Lower lobe of right lung (tissue), 2 donors: Measurements from ENCODE around the gene KAT5. TPM values are rescaled to one million over a fixed set of nuclear protein-coding genes. Genes with fewer than 3 reads are reported as not detected.
A peak's percentile ranks its signal among the peaks of the same experiment; 100 is the strongest.
"Not testable (repeated sequence)": the region's sequence is repeated elsewhere in the genome, so short reads cannot be mapped to it uniquely, and the experiment has no call there.

Source experiments
- ATAC-seq, 2 donors: fragments of 200-7000 bp; cut with Tn5 transposase; one replicate each; pipeline ENCODE4 v1.9.1; 2020 to 2022; ENCODE audit warnings: mild to moderate bottlenecking in 2 of 2, moderate library complexity in 2 of 2
- DNase-seq: peaks from one replicate; pipeline ENCODE4 v3.0.0-alpha.2; 2020
- H3K27ac ChIP-seq: fragments of 200-600 bp; one replicate; pipeline ENCODE4 v1.8.0; 2022
- H3K27me3 ChIP-seq: fragments of 200-600 bp; one replicate; pipeline ENCODE4 v1.8.0; 2022; ENCODE audit warnings: low read depth
- H3K36me3 ChIP-seq: fragments of 200-600 bp; one replicate; pipeline ENCODE4 v1.8.0; 2022; ENCODE audit warnings: mild to moderate bottlenecking
- H3K4me1 ChIP-seq: fragments of 200-600 bp; one replicate; pipeline ENCODE4 v1.8.0; 2022
- H3K4me3 ChIP-seq: fragments of 200-600 bp; one replicate; pipeline ENCODE4 v1.8.0; 2022; ENCODE audit warnings: mild to moderate bottlenecking
- H3K9me3 ChIP-seq: fragments of 200-600 bp; one replicate; pipeline ENCODE4 v1.8.0; 2022
- CTCF ChIP-seq: fragments of 200-600 bp; IDR thresholded peaks from one replicate; pipeline ENCODE4 v1.8.0; 2022; ENCODE audit warnings: antibody characterized with exemption, mild to moderate bottlenecking
- intact Hi-C: fragments of 100-400 bp; cut with DNase I; formaldehyde crosslinking; loops from one replicate; pipeline ENCODE4 v1.11.0; 2022
- total RNA-seq: library from RNA; stranded (reverse); fragmentation: NEBNext Ultra II Directional; extraction: Animal tissue kit (Norgen Biotek cat#: 25700); gene quantifications from one replicate; pipeline ENCODE4 v1.2.1, GENCODE V29; 2021
- donor health status: DM: no; HTN: yes; CAD: no; lungs with severe emphysema.

The KAT5 gene
- total RNA-seq, 1 donor from 2014 or later, result 82.6 TPM

DNA sequence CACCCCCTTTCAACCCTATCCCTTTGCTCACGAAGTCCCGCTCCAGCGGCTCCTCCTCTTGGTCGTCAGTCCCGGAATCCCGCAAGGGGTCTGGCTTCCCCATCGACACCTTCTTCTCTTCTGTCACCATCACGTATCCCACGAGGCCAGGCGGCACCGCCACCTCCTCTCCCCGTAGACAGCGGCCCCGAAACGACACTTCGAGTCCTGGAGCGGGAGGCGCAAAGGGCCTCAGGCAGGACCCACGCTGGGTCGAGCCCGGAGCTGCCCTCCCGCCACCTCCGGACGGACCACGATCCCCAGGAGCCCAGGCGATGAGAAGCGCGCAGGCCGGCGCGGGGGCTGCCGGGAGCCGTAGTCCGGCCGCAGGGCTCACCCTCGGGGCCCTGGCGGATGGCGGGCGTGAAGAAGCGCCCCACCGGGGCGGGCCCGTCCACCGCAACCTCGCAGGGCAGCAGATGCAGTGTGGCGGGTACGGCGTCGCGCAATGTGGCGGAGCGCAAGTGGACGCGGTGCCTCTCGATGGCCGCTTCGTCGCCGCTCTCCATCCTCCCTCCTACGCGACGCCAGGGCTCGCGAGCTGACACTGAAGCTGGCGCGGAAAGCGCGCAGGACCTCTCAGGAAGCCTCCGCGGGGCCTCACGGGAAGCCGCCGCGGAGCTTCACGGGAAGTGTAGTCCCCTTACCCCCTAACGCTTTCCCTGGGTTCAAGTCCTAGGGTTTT is 8.3 kb downstream of the KAT5 start, which contains the start of gene RNASEH2C:
TSS of gene RNASEH2C (minus strand) at position 588 of the 724 bp plus-strand sequence. CDS start at position 548, 40 bp downstream.
- Histone ChIP-seq H3K9me3 (no peaks in the 10 kb centered on the region), H3K4me3 (peak within 1 kb of the TSS; percentile 74), H3K4me1 (peaks cover 23% of the 10 kb centered on the region), H3K27me3 (no peaks in the 10 kb centered on the region), H3K36me3 (peaks cover 44% of the 10 kb centered on the region), H3K27ac (peak within 1 kb of the TSS; percentile 79)
- no peak for TF ChIP-seq CTCF
- peak; percentile 97 to 98 for ATAC-seq
- peak; percentile 92 for DNase-seq
- intact Hi-C loops, result no loop called here

GRCh38 chr11:65722261-65722660 is 10.2 kb downstream of the KAT5 start:
- intact Hi-C loops, result no loop called here
- peaks cover 23% of the 10 kb centered on the region for H3K4me1 ChIP-seq
- H3K27ac ChIP-seq, result no peak overlapping the region
- H3K36me3 ChIP-seq, result peaks cover 25% of the 10 kb centered on the region
- no peaks in the 10 kb centered on the region for H3K9me3 ChIP-seq
- no peak for DNase-seq
- no peak for ATAC-seq
- H3K4me3 ChIP-seq, result no peak overlapping the region
- H3K27me3 ChIP-seq, result no peaks in the 10 kb centered on the region
- TF ChIP-seq CTCF, result no peak

DNA sequence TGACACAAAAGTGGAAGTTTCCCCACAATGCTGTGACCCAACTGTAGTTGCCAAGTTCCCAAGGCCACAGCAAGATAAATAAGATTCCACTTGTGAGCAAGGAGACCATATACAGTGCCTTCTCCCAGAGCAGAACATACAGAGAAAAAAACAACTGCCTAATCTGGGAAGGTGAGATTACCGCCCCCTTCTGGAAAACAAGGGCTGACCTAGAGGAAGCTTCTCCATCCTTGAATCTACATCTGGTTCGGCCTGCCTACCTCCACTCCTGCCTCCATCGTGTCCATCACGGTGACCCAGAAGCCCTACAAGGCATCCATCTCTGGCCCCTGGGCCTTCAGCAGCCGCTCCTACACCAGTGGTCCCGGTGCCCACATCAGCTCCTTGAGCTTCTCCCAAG is 14.6 kb downstream of the KAT5 start:
- Histone ChIP-seq H3K4me3 (no peak overlapping the region), H3K36me3 (no peaks in the 10 kb centered on the region), H3K9me3 (no peaks in the 10 kb centered on the region), H3K27me3 (no peaks in the 10 kb centered on the region), H3K4me1 (no peaks in the 10 kb centered on the region), H3K27ac (no peak overlapping the region)
- no peak for DNase-seq
- no peak for ATAC-seq
- intact Hi-C loops, result no loop called here
- TF ChIP-seq CTCF, result no peak

- intact Hi-C loops, result no loop called here
- H3K27me3 ChIP-seq, result no peaks in the 10 kb centered on the region
These were observed 15.8 kb downstream of the KAT5 start for GRCh38 chr11:65727865-65728264.

GRCh38 chr11:65730461-65730860 is 18.4 kb downstream of the KAT5 start:
- Histone ChIP-seq H3K27me3 (no peaks in the 10 kb centered on the region), H3K4me1 (no peaks in the 10 kb centered on the region), H3K4me3 (no peak overlapping the region), H3K27ac (no peak overlapping the region), H3K36me3 (no peaks in the 10 kb centered on the region), H3K9me3 (no peaks in the 10 kb centered on the region)
- no peak for DNase-seq
- no peak for TF ChIP-seq CTCF
- intact Hi-C loops, result no loop called here
- peak in 1 of 2 donors; percentile 35 for ATAC-seq

More at GRCh38 chr11:65727865-65728264, 15.8 kb downstream of the KAT5 start:
- TF ChIP-seq CTCF, result no peak
- Histone ChIP-seq H3K4me3 (no peak overlapping the region), H3K36me3 (no peaks in the 10 kb centered on the region), H3K27ac (no peak overlapping the region), H3K4me1 (no peaks in the 10 kb centered on the region), H3K9me3 (no peaks in the 10 kb centered on the region)
- ATAC-seq (no peak), DNase-seq (no peak)

GRCh38 chr11:65735111-65735510 is 23.1 kb downstream of the KAT5 start:
- H3K4me1 ChIP-seq, DNase-seq, H3K9me3 ChIP-seq, ATAC-seq, H3K36me3 ChIP-seq, H3K27ac ChIP-seq, intact Hi-C loops, H3K27me3 ChIP-seq, H3K4me3 ChIP-seq: not testable (repeated sequence)
